MCF 10A (cell line): ENCODE data around the gene ARID5B. TPM values are rescaled to one million over a fixed set of nuclear protein-coding genes. Genes with fewer than 3 reads are reported as not detected.

Experiments used
- BruUV-seq: library from RNA; stranded (reverse); fragments of 400-500 nt; replicated peaks from 2 replicates; lab custom pipeline; 2021; lab: Mats Ljungman, UMichigan
- CTCF ChIA-PET: fragments of 300-600 bp; sonication (Branson Sonifier 250); formaldehyde crosslinking; extraction: SDS; loops from one replicate; lab custom pipeline; 2021; ENCODE audit warnings: antibody characterized with exemption, inconsistent platforms; lab: Yijun Ruan, JAX
- POLR2A ChIA-PET: fragments of 300-600, 350-650 bp; sonication (Branson Sonifier 250); formaldehyde crosslinking; extraction: SDS; loops from one replicate; lab custom pipeline; 2020; ENCODE audit warnings: antibody characterized with exemption, inconsistent platforms; lab: Yijun Ruan, JAX
- DNase-seq: peaks from one replicate; pipeline ENCODE4 v3.0.0-alpha.2; 2018; ENCODE audit not compliant: unreplicated experiment
- H3K27ac Mint-ChIP-seq: one replicate; pipeline ENCODE4 v1.8.0; 2022; ENCODE audit warnings: mild to moderate bottlenecking, low read depth, mixed read lengths; ENCODE audit not compliant: unreplicated experiment
- H3K27me3 Mint-ChIP-seq: one replicate; pipeline ENCODE4 v1.8.0; 2022; ENCODE audit warnings: mixed read lengths; ENCODE audit not compliant: insufficient read depth, unreplicated experiment
- H3K36me3 Mint-ChIP-seq: one replicate; pipeline ENCODE4 v1.8.0; 2022; ENCODE audit warnings: mild to moderate bottlenecking, moderate library complexity, mixed read lengths; ENCODE audit not compliant: insufficient read depth, unreplicated experiment
- H3K4me1 Mint-ChIP-seq: one replicate; pipeline ENCODE4 v1.8.0; 2022; ENCODE audit warnings: mixed read lengths; ENCODE audit not compliant: insufficient read depth, unreplicated experiment
- H3K4me3 Mint-ChIP-seq: one replicate; pipeline ENCODE4 v1.8.0; 2022; ENCODE audit warnings: mild to moderate bottlenecking, moderate library complexity, mixed read lengths; ENCODE audit not compliant: unreplicated experiment
- H3K9me3 Mint-ChIP-seq: one replicate; pipeline ENCODE4 v1.8.0; 2022; ENCODE audit warnings: mixed read lengths; ENCODE audit not compliant: unreplicated experiment
- intact Hi-C: fragments of 100-400 bp; cut with micrococcal nuclease; formaldehyde crosslinking; loops from 2 replicates; pipeline ENCODE4 v1.14.1; 2022
- total RNA-seq: library from RNA; stranded (reverse); gene quantifications from 2 replicates; pipeline ENCODE4 v1.2.3, GENCODE V29; 2022
- TF ChIP-seq, protein P1 (sequence below): fragments of 200-600 bp; IDR thresholded peaks from one replicate; pipeline ENCODE4 v1.8.0; 2022; ENCODE audit warnings: antibody characterized with exemption, mild to moderate bottlenecking; ENCODE audit not compliant: unreplicated experiment

Gene ARID5B
- total RNA-seq, 1 experiment from 2014 or later: 12.2 TPM

DNA sequence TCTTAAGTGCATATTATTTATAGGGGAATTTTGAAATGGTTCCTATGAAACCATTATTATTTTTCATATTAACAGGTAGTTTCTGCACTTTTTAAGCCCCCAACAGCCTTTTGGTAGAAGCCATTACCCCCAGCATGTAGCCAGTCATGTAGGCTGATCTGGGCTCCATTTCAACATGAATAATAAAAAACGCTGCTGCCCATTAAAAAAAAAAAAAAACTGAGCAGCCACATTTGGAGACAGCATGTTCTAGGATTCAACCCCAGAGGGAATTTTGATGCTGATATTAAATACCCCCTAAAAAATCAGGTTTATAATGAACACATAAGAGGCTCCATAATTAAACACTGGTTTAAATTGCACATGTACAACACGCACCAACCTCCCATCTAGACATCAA, 185.8 kb downstream of the ARID5B start:
- no TSS peak for BruUV-seq
- CTCF ChIA-PET: no interaction called here
- Mint-ChIP-seq H3K4me1 (peaks cover 16% of the 10 kb centered on the region), H3K9me3 (no peaks in the 10 kb centered on the region), H3K4me3 (no peak overlapping the region), H3K27ac (no peak overlapping the region), H3K27me3 (no peaks in the 10 kb centered on the region), H3K36me3 (peaks cover 82% of the 10 kb centered on the region)
- TF ChIP-seq, protein P1, sequence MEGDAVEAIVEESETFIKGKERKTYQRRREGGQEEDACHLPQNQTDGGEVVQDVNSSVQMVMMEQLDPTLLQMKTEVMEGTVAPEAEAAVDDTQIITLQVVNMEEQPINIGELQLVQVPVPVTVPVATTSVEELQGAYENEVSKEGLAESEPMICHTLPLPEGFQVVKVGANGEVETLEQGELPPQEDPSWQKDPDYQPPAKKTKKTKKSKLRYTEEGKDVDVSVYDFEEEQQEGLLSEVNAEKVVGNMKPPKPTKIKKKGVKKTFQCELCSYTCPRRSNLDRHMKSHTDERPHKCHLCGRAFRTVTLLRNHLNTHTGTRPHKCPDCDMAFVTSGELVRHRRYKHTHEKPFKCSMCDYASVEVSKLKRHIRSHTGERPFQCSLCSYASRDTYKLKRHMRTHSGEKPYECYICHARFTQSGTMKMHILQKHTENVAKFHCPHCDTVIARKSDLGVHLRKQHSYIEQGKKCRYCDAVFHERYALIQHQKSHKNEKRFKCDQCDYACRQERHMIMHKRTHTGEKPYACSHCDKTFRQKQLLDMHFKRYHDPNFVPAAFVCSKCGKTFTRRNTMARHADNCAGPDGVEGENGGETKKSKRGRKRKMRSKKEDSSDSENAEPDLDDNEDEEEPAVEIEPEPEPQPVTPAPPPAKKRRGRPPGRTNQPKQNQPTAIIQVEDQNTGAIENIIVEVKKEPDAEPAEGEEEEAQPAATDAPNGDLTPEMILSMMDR: no peak
- no peak for DNase-seq
- POLR2A ChIA-PET: interaction anchor here (0.6 kb wide), 1 partner anchor 156 kb away, joined by 4 read pairs; no protein-coding TSS in a partner anchor
- intact Hi-C loops: no loop called here

DNA sequence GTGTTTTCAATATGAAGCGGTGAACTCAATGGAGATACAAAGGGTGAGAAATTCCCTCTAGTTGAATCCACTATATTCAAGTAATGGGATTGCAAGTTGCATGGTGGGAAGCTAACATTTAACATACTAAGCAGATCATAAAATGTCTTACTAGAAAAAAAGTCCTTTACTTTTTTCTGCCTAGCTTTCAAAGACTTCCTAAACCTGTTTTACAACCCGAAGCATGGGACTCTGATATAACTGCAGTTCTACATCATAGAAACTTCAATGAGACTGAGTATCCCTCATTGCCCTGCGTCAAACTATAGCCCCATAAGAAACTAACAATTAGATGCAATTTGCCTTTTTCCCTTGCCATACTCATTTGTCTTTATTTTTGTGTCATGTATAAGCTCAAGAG, 187.3 kb downstream of the ARID5B start:
- ChIA-PET CTCF (interaction anchor here (0.6 to 1.3 kb wide), 3 partner anchors 50 to 298 kb away, joined by 3 to 7 read pairs (median 5); no protein-coding TSS in a partner anchor), POLR2A (interaction anchor here (0.7 kb wide), 2 partner anchors 79 to 1274 kb away, joined by 3 read pairs; no protein-coding TSS in a partner anchor)
- Mint-ChIP-seq H3K4me1 (peaks cover 17% of the 10 kb centered on the region), H3K27ac (no peak overlapping the region), H3K27me3 (no peaks in the 10 kb centered on the region), H3K36me3 (peaks cover 88% of the 10 kb centered on the region), H3K4me3 (no peak overlapping the region), H3K9me3 (no peaks in the 10 kb centered on the region)
- no TSS peak for BruUV-seq
- TF ChIP-seq, protein P1: no peak
- DNase-seq: no peak
- intact Hi-C loops: no loop called here

DNA sequence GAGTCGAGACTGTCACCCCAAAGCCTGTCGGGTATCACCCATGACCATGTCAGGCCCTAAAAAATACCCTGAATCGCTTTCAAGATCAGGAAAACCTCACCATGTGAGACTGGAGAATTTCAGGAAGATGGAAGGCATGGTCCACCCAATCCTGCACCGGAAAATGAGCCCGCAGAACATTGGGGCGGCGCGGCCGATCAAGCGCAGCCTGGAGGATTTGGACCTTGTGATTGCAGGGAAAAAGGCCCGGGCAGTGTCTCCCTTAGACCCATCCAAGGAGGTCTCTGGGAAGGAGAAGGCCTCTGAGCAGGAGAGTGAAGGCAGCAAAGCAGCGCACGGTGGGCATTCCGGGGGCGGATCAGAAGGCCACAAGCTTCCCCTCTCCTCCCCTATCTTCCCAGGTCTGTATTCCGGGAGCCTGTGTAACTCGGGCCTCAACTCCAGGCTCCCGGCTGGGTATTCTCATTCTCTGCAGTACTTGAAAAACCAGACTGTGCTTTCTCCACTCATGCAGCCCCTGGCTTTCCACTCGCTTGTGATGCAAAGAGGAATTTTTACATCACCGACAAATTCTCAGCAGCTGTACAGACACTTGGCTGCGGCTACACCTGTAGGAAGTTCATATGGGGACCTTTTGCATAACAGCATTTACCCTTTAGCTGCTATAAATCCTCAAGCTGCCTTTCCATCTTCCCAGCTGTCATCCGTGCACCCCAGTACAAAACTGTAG, 191.0 kb downstream of the ARID5B start:
- POLR2A ChIA-PET: interaction anchor here (3.2 to 5.1 kb wide), 2 partner anchors 43 to 54 kb away, joined by 11 to 34 read pairs; no protein-coding TSS in a partner anchor
- no TSS peak for BruUV-seq
- peaks cover 47% of the 10 kb centered on the region for H3K4me1 Mint-ChIP-seq
- no peak for DNase-seq
- CTCF ChIA-PET: interaction anchor here (0.6 to 1.2 kb wide), 3 partner anchors 10 to 943 kb away, joined by 3 to 5 read pairs (median 4); no protein-coding TSS in a partner anchor
- TF ChIP-seq, protein P1: no peak
- peak overlapping the region; percentile 98 for H3K27ac Mint-ChIP-seq
- peaks cover 85% of the 10 kb centered on the region for H3K36me3 Mint-ChIP-seq
- no peak overlapping the region for H3K4me3 Mint-ChIP-seq
- intact Hi-C loops: no loop called here
- H3K9me3 Mint-ChIP-seq: peaks cover under 1% of the 10 kb centered on the region
- no peaks in the 10 kb centered on the region for H3K27me3 Mint-ChIP-seq

DNA sequence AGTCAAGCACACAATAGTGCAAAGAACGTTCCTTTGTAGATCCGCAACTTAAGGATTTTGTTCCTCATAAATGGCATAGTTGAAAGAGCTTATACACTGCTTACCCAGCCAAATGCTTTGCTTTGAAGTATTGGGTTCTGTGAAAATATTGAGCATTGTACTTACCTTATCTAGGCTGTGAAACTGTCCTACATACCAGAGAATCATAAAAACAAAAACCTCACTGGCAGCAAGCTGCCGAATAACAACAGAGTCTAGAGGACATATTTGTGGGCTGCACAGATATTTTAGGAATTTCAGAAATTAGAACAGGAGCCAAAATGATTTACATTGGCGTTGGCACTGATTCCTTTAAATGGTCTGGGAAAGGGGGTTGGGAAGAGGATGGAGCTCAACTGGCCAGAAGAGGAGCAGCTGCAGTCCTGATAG, 192.4 kb downstream of the ARID5B start:
- Mint-ChIP-seq H3K9me3 (peaks cover 7% of the 10 kb centered on the region), H3K4me3 (peak overlapping the region; percentile 19), H3K27ac (peak overlapping the region; percentile 98), H3K4me1 (peaks cover 61% of the 10 kb centered on the region), H3K36me3 (peaks cover 71% of the 10 kb centered on the region), H3K27me3 (no peaks in the 10 kb centered on the region)
- intact Hi-C loops: no loop called here
- peak; percentile 65 for DNase-seq
- ChIA-PET POLR2A (interaction anchor here (0.6 to 5.1 kb wide), 8 partner anchors 9 to 137 kb away, joined by 3 to 34 read pairs (median 3); no protein-coding TSS in a partner anchor), CTCF (interaction anchor here (0.6 to 0.8 kb wide), 3 partner anchors 53 to 310 kb away, joined by 3 to 6 read pairs (median 3); no protein-coding TSS in a partner anchor)
- TF ChIP-seq, protein P1: no peak
- no TSS peak for BruUV-seq
